Esophagus muscularis mucosa (tissue), 4 donors: ENCODE data around the gene PTPRK. TPM values are rescaled to one million over a fixed set of nuclear protein-coding genes. Genes with fewer than 3 reads are reported as not detected.

Source experiments
- DNase-seq: peaks from one replicate; pipeline ENCODE4 v3.0.0-alpha.2; 2017; ENCODE audit errors: extremely low spot score
- H3K27ac ChIP-seq, 4 donors: fragments of 200-600 bp; sonication (generic); replicated peaks in 1 of 4; 1 replicate in 3 of 4; 2 replicates in 1 of 4; pipeline ENCODE4 v1.5.1; 2016 to 2019; ENCODE audit warnings: mild to moderate bottlenecking in 1 of 4
- H3K27me3 ChIP-seq, 4 donors: fragments of 200-600 bp; sonication (generic); one replicate each; pipeline versions ENCODE4 v1.5.1 to v1.6.0; 2016 to 2019
- H3K36me3 ChIP-seq, 4 donors: fragments of 200-600 bp; sonication (generic); one replicate each; pipeline ENCODE4 v1.5.1; 2016 to 2019
- H3K4me1 ChIP-seq, 4 donors: fragments of 200-600 bp; sonication (generic); one replicate each; pipeline ENCODE4 v1.5.1; 2016 to 2019
- H3K4me3 ChIP-seq, 4 donors: fragments of 200-600 bp; sonication (generic); 1 replicate in 2 of 4; 2 replicates in 2 of 4; pipeline ENCODE4 v1.5.1; 2016 to 2019; ENCODE audit warnings: mild to moderate bottlenecking in 4 of 4, moderate library complexity in 1 of 4
- H3K9me3 ChIP-seq, 4 donors: fragments of 200-600 bp; sonication (generic); 1 replicate in 3 of 4; 2 replicates in 1 of 4; pipeline ENCODE4 v1.5.1; 2016 to 2019
- EP300 ChIP-seq: sonication (generic); formaldehyde crosslinking; IDR thresholded peaks from one replicate; pipeline ENCODE4 v1.6.1; 2017; ENCODE audit warnings: antibody characterized with exemption
- POLR2A ChIP-seq: fragments of 450-650 bp; IDR thresholded peaks from one replicate; pipeline ENCODE4 v1.6.1; 2017; ENCODE audit warnings: antibody characterized with exemption, moderate library complexity, mild to moderate bottlenecking, low read depth
- POLR2AphosphoS5 ChIP-seq, 2 donors: sonication (generic); formaldehyde crosslinking; IDR thresholded peaks; one replicate each; pipeline ENCODE4 v1.6.1; 2017; ENCODE audit warnings: antibody characterized with exemption in 2 of 2
- WGBS: methylation state at CpG from one replicate; pipeline ENCODE4 v1.1.5; 2018; 5-methylcytosine and 5-hydroxymethylcytosine counted together
- intact Hi-C: fragments of 100-400 bp; cut with DNase I; formaldehyde crosslinking; loops from one replicate; pipeline ENCODE4 v1.15.1; 2023
- total RNA-seq, 4 donors: library from RNA; depleted of rRNA; stranded (reverse); fragments of >200 nt; gene quantifications; one replicate each; pipeline versions ENCODE4 v1.1.0 to v1.2.1, GENCODE V29; 2016
- TF ChIP-seq, protein P1 (sequence below), 3 experiments: fragments of 200-600 bp in 2 of 3; fragments of 450-650 bp in 1 of 3; sonication (generic) in 2 of 3; IDR thresholded peaks; one replicate each; pipeline ENCODE4 v1.5.1; 2017 to 2019; ENCODE audit warnings: antibody characterized with exemption in 3 of 3, mild to moderate bottlenecking in 2 of 3, moderate library complexity in 1 of 3

Gene PTPRK
- total RNA-seq, 4 donors from 2014 or later, result 36.8 to 53.1 (median 43.8) TPM

DNA sequence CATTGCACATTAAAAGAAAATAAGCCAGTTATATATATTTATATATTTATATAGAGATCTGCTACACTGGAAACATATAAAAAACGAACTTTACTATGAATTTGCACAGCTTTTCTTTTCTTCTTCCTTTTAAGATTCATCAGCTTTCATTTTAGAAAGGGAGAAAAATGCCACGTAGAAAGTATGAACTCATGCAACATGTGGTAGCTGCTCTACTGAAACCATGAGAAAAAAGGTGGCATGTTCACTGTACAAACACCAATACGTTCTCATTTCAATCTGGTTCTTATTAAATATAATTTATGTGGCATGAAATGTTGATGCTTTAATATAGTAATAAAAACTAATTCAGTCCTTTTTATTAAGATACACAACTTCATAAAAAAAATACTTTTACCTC is 550.7 kb downstream of the PTPRK start:
- no peak for DNase-seq
- Histone ChIP-seq H3K27me3 (no peaks in the 10 kb centered on the region), H3K9me3 (no peaks in the 10 kb centered on the region), H3K36me3 (peaks cover 5 to 63% (median 34%) of the 10 kb centered on the region in 4 donors), H3K4me3 (no peak overlapping the region), H3K4me1 (no peaks in the 10 kb centered on the region), H3K27ac (no peak overlapping the region)
- WGBS, result 88% methylated on average over 3 of the region's 3 CpGs
- intact Hi-C loops, result no loop called here
- no peak for TF ChIP-seq POLR2AphosphoS5 (IDR thresholded peaks at IDR 0.05)
- TF ChIP-seq, protein P1, sequence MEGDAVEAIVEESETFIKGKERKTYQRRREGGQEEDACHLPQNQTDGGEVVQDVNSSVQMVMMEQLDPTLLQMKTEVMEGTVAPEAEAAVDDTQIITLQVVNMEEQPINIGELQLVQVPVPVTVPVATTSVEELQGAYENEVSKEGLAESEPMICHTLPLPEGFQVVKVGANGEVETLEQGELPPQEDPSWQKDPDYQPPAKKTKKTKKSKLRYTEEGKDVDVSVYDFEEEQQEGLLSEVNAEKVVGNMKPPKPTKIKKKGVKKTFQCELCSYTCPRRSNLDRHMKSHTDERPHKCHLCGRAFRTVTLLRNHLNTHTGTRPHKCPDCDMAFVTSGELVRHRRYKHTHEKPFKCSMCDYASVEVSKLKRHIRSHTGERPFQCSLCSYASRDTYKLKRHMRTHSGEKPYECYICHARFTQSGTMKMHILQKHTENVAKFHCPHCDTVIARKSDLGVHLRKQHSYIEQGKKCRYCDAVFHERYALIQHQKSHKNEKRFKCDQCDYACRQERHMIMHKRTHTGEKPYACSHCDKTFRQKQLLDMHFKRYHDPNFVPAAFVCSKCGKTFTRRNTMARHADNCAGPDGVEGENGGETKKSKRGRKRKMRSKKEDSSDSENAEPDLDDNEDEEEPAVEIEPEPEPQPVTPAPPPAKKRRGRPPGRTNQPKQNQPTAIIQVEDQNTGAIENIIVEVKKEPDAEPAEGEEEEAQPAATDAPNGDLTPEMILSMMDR (IDR thresholded peaks at IDR 0.05), result no peak
- TF ChIP-seq POLR2A, result no peak
- no peak for TF ChIP-seq EP300

DNA sequence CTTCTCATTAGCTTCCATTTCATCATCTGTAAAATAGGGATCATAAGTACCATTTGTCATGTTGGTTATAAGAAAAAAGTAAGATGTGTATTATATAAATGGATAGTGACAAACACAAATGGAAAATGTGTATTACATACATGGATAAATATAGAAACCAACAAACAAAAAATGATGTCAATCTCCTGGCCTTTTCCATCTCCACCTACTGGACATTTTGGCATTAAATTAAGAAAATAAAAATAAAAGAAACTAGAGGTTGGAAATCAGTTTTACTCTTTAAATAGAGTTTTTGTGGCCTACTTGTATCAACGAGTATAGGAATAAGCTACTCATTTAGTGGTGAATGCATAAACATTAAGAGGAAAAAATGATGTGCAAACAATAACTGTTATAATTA is 552.0 kb downstream of the PTPRK start:
- Histone ChIP-seq H3K4me3 (no peak overlapping the region), H3K9me3 (no peaks in the 10 kb centered on the region), H3K4me1 (no peaks in the 10 kb centered on the region), H3K36me3 (peaks cover 5 to 51% (median 28%) of the 10 kb centered on the region in 4 donors), H3K27ac (no peak overlapping the region), H3K27me3 (no peaks in the 10 kb centered on the region)
- no peak for DNase-seq
- WGBS, result 94% methylated on average over 1 of the region's 1 CpG
- TF ChIP-seq EP300, result no peak
- TF ChIP-seq POLR2AphosphoS5 (IDR thresholded peaks at IDR 0.05), result no peak
- TF ChIP-seq POLR2A, result no peak
- TF ChIP-seq, protein P1 (IDR thresholded peaks at IDR 0.05), result no peak
- intact Hi-C loops, result no loop called here

DNA sequence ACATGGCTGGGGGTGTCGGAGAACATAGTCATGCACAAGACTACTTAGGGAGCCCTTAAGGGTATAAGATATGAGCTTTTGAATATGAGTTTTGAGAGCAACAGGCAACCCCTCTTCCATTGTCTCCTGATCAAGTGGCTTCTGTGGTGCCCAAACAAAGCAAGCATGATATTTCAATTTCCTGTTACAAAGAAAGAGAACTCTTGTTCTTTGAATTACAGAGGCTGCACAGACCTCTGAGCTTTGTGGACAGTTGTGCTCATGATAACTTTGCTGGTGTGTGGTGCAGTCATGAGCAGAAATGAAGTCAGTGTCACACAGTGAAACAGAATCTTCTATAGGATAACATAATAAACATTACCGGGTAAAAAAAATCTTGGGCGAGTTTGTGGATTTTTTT is 552.7 kb downstream of the PTPRK start:
- no peak for DNase-seq
- intact Hi-C loops, result no loop called here
- H3K27ac ChIP-seq, result no peak overlapping the region
- no peaks in the 10 kb centered on the region for H3K27me3 ChIP-seq
- no peak for TF ChIP-seq EP300
- no peak for TF ChIP-seq POLR2AphosphoS5 (IDR thresholded peaks at IDR 0.05)
- TF ChIP-seq, protein P1 (IDR thresholded peaks at IDR 0.05), result no peak
- 95% methylated on average over 3 of the region's 3 CpGs for WGBS
- peaks cover 2 to 45% (median 25%) of the 10 kb centered on the region in 4 donors for H3K36me3 ChIP-seq
- H3K9me3 ChIP-seq, result no peaks in the 10 kb centered on the region
- H3K4me3 ChIP-seq, result no peak overlapping the region
- no peaks in the 10 kb centered on the region for H3K4me1 ChIP-seq

DNA sequence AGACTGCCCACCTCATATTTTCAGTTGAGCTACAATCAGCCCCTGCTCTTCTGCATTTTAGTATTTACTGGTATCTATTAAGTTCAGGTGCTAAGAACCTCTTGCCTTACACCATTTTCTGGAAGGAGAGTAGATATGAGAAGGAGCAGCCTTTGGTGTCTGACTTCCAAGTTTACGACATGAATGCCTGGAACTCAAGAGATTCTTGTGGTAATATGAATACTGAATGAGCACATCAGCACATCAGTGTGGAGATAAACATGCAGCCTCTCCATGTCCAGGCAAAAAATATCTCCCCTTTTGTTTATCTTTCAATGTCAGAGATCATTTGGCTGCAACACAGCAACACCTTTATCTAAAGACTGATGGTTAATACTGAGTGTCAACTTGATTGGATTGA is 553.8 kb downstream of the PTPRK start:
- no peak for DNase-seq
- TF ChIP-seq, protein P1 (IDR thresholded peaks at IDR 0.05), result no peak
- TF ChIP-seq EP300 (no peak), POLR2AphosphoS5 (IDR thresholded peaks at IDR 0.05) (no peak), POLR2A (no peak)
- Histone ChIP-seq H3K27me3 (no peaks in the 10 kb centered on the region), H3K36me3 (peaks cover 0 to 34% (median 19%) of the 10 kb centered on the region in 4 donors), H3K27ac (no peak overlapping the region), H3K4me1 (no peaks in the 10 kb centered on the region), H3K9me3 (no peaks in the 10 kb centered on the region), H3K4me3 (no peak overlapping the region)
- intact Hi-C loops, result no loop called here
- 92% methylated on average over 1 of the region's 1 CpG for WGBS

DNA sequence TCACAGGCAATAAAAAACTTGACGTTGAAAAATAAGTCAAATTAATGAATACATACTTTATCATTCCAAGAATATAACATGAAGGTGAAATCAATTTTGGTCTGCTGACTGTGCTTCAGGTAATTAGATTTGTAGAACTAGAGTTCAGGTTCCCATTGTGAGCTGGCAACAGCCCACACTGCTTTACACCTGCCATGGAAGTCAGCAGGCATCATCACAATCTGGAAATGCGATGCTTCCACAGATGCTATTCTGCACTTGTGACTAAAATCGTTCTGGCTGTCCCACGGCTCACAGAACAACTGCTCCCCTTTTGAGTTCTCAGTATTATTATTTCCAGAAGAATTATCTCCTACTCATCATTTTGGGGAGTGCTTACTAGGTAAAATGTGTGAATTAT is 556.9 kb downstream of the PTPRK start:
- Histone ChIP-seq H3K27me3 (no peaks in the 10 kb centered on the region), H3K4me3 (no peak overlapping the region), H3K36me3 (peaks cover 0 to 12% (median 5%) of the 10 kb centered on the region in 4 donors), H3K27ac (no peak overlapping the region), H3K4me1 (no peaks in the 10 kb centered on the region), H3K9me3 (no peaks in the 10 kb centered on the region)
- WGBS, result 76% methylated on average over 4 of the region's 4 CpGs
- intact Hi-C loops, result no loop called here
- no peak for TF ChIP-seq EP300
- TF ChIP-seq POLR2AphosphoS5 (IDR thresholded peaks at IDR 0.05), result no peak
- no peak for TF ChIP-seq POLR2A
- TF ChIP-seq, protein P1 (IDR thresholded peaks at IDR 0.05), result no peak
- no peak for DNase-seq
